NT2/D1 (cell line): Measurements from ENCODE around the gene COL11A1.

Experiments used
- YY1 ChIP-seq: IDR thresholded peaks from 2 replicates; pipeline ENCODE4 v1.6.1; 2011; ENCODE audit not compliant: insufficient read length, insufficient read depth
- ZNF274 ChIP-seq: IDR thresholded peaks from 2 replicates; pipeline ENCODE4 v1.6.1; 2011; ENCODE audit warnings: mild to moderate bottlenecking, low read depth, low read length

- TF ChIP-seq YY1 (no peak), ZNF274 (no peak)
Measured at GRCh38 chr1:103087256-103087655, 21.1 kb downstream of the COL11A1 start.
